ENCODE results near the gene DOCK1.

DOCK1 gene

GRCh38 chr10:127016331-127016730, 111.1 kb downstream of the DOCK1 start:
- no CpG with 5 or more reads among the region's 11 CpGs for WGBS (ENCODE audit: insufficient coverage, insufficient read length)
- Histone ChIP-seq H3K27me3 (ENCODE audit: control insufficient read depth, insufficient read depth, low read length) (no peaks in the 10 kb centered on the region), H3K9me3 (ENCODE audit: control insufficient read depth, insufficient read depth, low read length) (no peaks in the 10 kb centered on the region), H3K27ac (ENCODE audit: low read length) (no peak overlapping the region), H3K4me3 (ENCODE audit: low read length) (no peak overlapping the region), H3K36me3 (ENCODE audit: control insufficient read depth, insufficient read depth, low read length) (no peaks in the 10 kb centered on the region), H3K4me1 (ENCODE audit: control insufficient read depth, insufficient read depth, low read length) (no peaks in the 10 kb centered on the region)
- DNase-seq (ENCODE audit: low read depth, low spot score) = no peak

GRCh38 chr10:127017541-127018297, 112.5 kb downstream of the DOCK1 start:
- no peak for DNase-seq (ENCODE audit: low read depth, low spot score)
- Histone ChIP-seq H3K27ac (ENCODE audit: low read length) (no peak overlapping the region), H3K9me3 (ENCODE audit: control insufficient read depth, insufficient read depth, low read length) (no peaks in the 10 kb centered on the region), H3K36me3 (ENCODE audit: control insufficient read depth, insufficient read depth, low read length) (no peaks in the 10 kb centered on the region), H3K27me3 (ENCODE audit: control insufficient read depth, insufficient read depth, low read length) (no peaks in the 10 kb centered on the region), H3K4me1 (ENCODE audit: control insufficient read depth, insufficient read depth, low read length) (no peaks in the 10 kb centered on the region), H3K4me3 (ENCODE audit: low read length) (no peak overlapping the region)
- no CpG with 5 or more reads among the region's 20 CpGs for WGBS (ENCODE audit: insufficient coverage, insufficient read length)

- Histone ChIP-seq H3K4me3 (ENCODE audit: low read length) (no peak overlapping the region), H3K9me3 (ENCODE audit: control insufficient read depth, insufficient read depth, low read length) (no peaks in the 10 kb centered on the region), H3K27ac (ENCODE audit: low read length) (no peak overlapping the region), H3K27me3 (ENCODE audit: control insufficient read depth, insufficient read depth, low read length) (no peaks in the 10 kb centered on the region), H3K36me3 (ENCODE audit: control insufficient read depth, insufficient read depth, low read length) (no peaks in the 10 kb centered on the region), H3K4me1 (ENCODE audit: control insufficient read depth, insufficient read depth, low read length) (no peaks in the 10 kb centered on the region)
- DNase-seq (ENCODE audit: low read depth, low spot score) = no peak
- no CpG with 5 or more reads among the region's 4 CpGs for WGBS (ENCODE audit: insufficient coverage, insufficient read length)
These were observed 113.0 kb downstream of the DOCK1 start for GRCh38 chr10:127018298-127018650.

- Histone ChIP-seq H3K36me3 (ENCODE audit: control insufficient read depth, insufficient read depth, low read length) (0 out of 2 replicates have a peak, but pooled peaks cover under 1% of the 10 kb centered on the region), H3K4me1 (ENCODE audit: control insufficient read depth, insufficient read depth, low read length) (no peaks in the 10 kb centered on the region), H3K9me3 (ENCODE audit: control insufficient read depth, insufficient read depth, low read length) (no peaks in the 10 kb centered on the region), H3K4me3 (ENCODE audit: low read length) (no peak overlapping the region), H3K27me3 (ENCODE audit: control insufficient read depth, insufficient read depth, low read length) (no peaks in the 10 kb centered on the region), H3K27ac (ENCODE audit: low read length) (no peak overlapping the region)
- no peak for DNase-seq (ENCODE audit: low read depth, low spot score)
- WGBS (ENCODE audit: insufficient coverage, insufficient read length) = no CpG with 5 or more reads among the region's 8 CpGs
These were observed 113.5 kb downstream of the DOCK1 start for GRCh38 chr10:127018766-127019165.

- WGBS (ENCODE audit: insufficient coverage, insufficient read length) = no CpG with 5 or more reads among the region's 3 CpGs
- Histone ChIP-seq H3K36me3 (ENCODE audit: control insufficient read depth, insufficient read depth, low read length) (peaks cover 5% of the 10 kb centered on the region; the same call in 1 of the 2 replicates), H3K27me3 (ENCODE audit: control insufficient read depth, insufficient read depth, low read length) (no peaks in the 10 kb centered on the region)
These were observed 115.0 kb downstream of the DOCK1 start for GRCh38 chr10:127020260-127020659.

GRCh38 chr10:127021801-127022200, 116.6 kb downstream of the DOCK1 start:
- no peaks in the 10 kb centered on the region for H3K4me1 ChIP-seq (ENCODE audit: control insufficient read depth, insufficient read depth, low read length)
- no peaks in the 10 kb centered on the region for H3K9me3 ChIP-seq (ENCODE audit: control insufficient read depth, insufficient read depth, low read length)
- no peak for DNase-seq (ENCODE audit: low read depth, low spot score)
- no CpG with 5 or more reads among the region's 6 CpGs for WGBS (ENCODE audit: insufficient coverage, insufficient read length)
- no peak overlapping the region for H3K4me3 ChIP-seq (ENCODE audit: low read length)
- no peak overlapping the region for H3K27ac ChIP-seq (ENCODE audit: low read length)
- H3K36me3 ChIP-seq (ENCODE audit: control insufficient read depth, insufficient read depth, low read length) = peaks cover 5% of the 10 kb centered on the region; the same call in 1 of the 2 replicates
- no peaks in the 10 kb centered on the region for H3K27me3 ChIP-seq (ENCODE audit: control insufficient read depth, insufficient read depth, low read length)

More at GRCh38 chr10:127020260-127020659, 115.0 kb downstream of the DOCK1 start:
- no peak for DNase-seq (ENCODE audit: low read depth, low spot score)
- H3K4me3 ChIP-seq (ENCODE audit: low read length) = no peak overlapping the region
- no peak overlapping the region for H3K27ac ChIP-seq (ENCODE audit: low read length)
- no peaks in the 10 kb centered on the region for H3K4me1 ChIP-seq (ENCODE audit: control insufficient read depth, insufficient read depth, low read length)
- H3K9me3 ChIP-seq (ENCODE audit: control insufficient read depth, insufficient read depth, low read length) = no peaks in the 10 kb centered on the region

- no peaks in the 10 kb centered on the region for H3K9me3 ChIP-seq (ENCODE audit: control insufficient read depth, insufficient read depth, low read length)
- H3K4me3 ChIP-seq (ENCODE audit: low read length) = no peak overlapping the region
- no peaks in the 10 kb centered on the region for H3K4me1 ChIP-seq (ENCODE audit: control insufficient read depth, insufficient read depth, low read length)
- no peak for DNase-seq (ENCODE audit: low read depth, low spot score)
- no CpG with 5 or more reads among the region's 13 CpGs for WGBS (ENCODE audit: insufficient coverage, insufficient read length)
- H3K36me3 ChIP-seq (ENCODE audit: control insufficient read depth, insufficient read depth, low read length) = peaks cover 11% of the 10 kb centered on the region; the same call in 1 of the 2 replicates
- H3K27me3 ChIP-seq (ENCODE audit: control insufficient read depth, insufficient read depth, low read length) = no peaks in the 10 kb centered on the region
- H3K27ac ChIP-seq (ENCODE audit: low read length) = no peak overlapping the region
These were observed 119.6 kb downstream of the DOCK1 start for GRCh38 chr10:127024685-127025435.

GRCh38 chr10:127027786-127028185, 122.6 kb downstream of the DOCK1 start:
- Histone ChIP-seq H3K4me3 (ENCODE audit: low read length) (no peak overlapping the region), H3K9me3 (ENCODE audit: control insufficient read depth, insufficient read depth, low read length) (no peaks in the 10 kb centered on the region), H3K4me1 (ENCODE audit: control insufficient read depth, insufficient read depth, low read length) (no peaks in the 10 kb centered on the region), H3K27ac (ENCODE audit: low read length) (no peak overlapping the region), H3K36me3 (ENCODE audit: control insufficient read depth, insufficient read depth, low read length) (peaks cover 13% of the 10 kb centered on the region; the same call in 1 of the 2 replicates), H3K27me3 (ENCODE audit: control insufficient read depth, insufficient read depth, low read length) (no peaks in the 10 kb centered on the region)
- no CpG with 5 or more reads among the region's 9 CpGs for WGBS (ENCODE audit: insufficient coverage, insufficient read length)
- DNase-seq (ENCODE audit: low read depth, low spot score) = no peak

GRCh38 chr10:127028556-127028955, 123.3 kb downstream of the DOCK1 start:
- Histone ChIP-seq H3K27me3 (ENCODE audit: control insufficient read depth, insufficient read depth, low read length) (no peaks in the 10 kb centered on the region), H3K4me1 (ENCODE audit: control insufficient read depth, insufficient read depth, low read length) (no peaks in the 10 kb centered on the region), H3K27ac (ENCODE audit: low read length) (no peak overlapping the region), H3K4me3 (ENCODE audit: low read length) (no peak overlapping the region), H3K9me3 (ENCODE audit: control insufficient read depth, insufficient read depth, low read length) (no peaks in the 10 kb centered on the region), H3K36me3 (ENCODE audit: control insufficient read depth, insufficient read depth, low read length) (peaks cover 18% of the 10 kb centered on the region; the same call in 1 of the 2 replicates)
- WGBS (ENCODE audit: insufficient coverage, insufficient read length) = no CpG with 5 or more reads among the region's 8 CpGs
- no peak for DNase-seq (ENCODE audit: low read depth, low spot score)

GRCh38 chr10:127029061-127029460, 123.8 kb downstream of the DOCK1 start:
- Histone ChIP-seq H3K27me3 (ENCODE audit: control insufficient read depth, insufficient read depth, low read length) (no peaks in the 10 kb centered on the region), H3K27ac (ENCODE audit: low read length) (no peak overlapping the region), H3K4me1 (ENCODE audit: control insufficient read depth, insufficient read depth, low read length) (no peaks in the 10 kb centered on the region), H3K36me3 (ENCODE audit: control insufficient read depth, insufficient read depth, low read length) (peaks cover 15% of the 10 kb centered on the region; the same call in 1 of the 2 replicates), H3K4me3 (ENCODE audit: low read length) (no peak overlapping the region), H3K9me3 (ENCODE audit: control insufficient read depth, insufficient read depth, low read length) (no peaks in the 10 kb centered on the region)
- DNase-seq (ENCODE audit: low read depth, low spot score) = no peak
- no CpG with 5 or more reads among the region's 8 CpGs for WGBS (ENCODE audit: insufficient coverage, insufficient read length)

Measured in iPS DF 6.9 (cell line).